ENCODE measurements around the gene AKR1C4.
"Not testable (repeated sequence)": the region's sequence is repeated elsewhere in the genome, so short reads cannot be mapped to it uniquely, and the experiment has no call there.

The AKR1C4 gene

DNA sequence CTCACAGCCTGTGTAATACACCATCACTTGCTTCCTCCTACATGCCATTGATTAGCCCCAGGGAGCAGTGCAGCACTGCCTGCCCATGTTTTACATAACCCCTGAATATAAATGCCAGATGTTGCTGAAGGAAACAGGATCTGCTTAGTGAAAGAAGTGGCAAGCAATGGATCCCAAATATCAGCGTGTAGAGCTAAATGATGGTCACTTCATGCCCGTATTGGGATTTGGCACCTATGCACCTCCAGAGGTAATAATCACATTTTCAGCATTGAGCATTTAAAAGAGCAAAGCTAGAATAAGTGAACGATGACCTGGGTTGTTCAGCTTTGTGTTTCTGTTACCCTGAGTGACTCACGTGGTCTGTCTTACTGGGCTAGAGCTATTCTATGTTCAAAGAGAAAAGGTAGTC lies at the start of gene AKR1C4:
AKR1C4 (plus strand) TSS at position 136 of the 412 bp plus-strand sequence; CDS start at position 167, 31 bp downstream.
- no peak for DNase-seq (ENCODE audit: low spot score)

DNA sequence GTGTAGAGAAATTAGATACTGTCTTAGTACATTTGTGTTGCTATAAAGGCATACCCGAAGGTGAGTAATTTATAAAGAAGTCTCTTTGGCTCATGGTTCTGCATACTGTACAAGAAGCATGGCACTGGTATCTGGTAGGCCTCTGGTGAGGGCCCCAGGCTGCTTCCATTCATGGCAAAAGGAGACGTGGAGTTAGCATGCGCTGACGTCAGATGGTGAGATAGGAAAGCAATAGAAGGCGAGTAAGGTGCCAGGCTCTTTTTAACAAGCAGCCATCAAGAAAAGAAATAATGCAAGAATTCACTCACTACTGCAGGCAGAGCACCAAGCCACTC lies 49.8 kb upstream of the AKR1C4 start:
- DNase-seq (ENCODE audit: low spot score): no peak

DNA sequence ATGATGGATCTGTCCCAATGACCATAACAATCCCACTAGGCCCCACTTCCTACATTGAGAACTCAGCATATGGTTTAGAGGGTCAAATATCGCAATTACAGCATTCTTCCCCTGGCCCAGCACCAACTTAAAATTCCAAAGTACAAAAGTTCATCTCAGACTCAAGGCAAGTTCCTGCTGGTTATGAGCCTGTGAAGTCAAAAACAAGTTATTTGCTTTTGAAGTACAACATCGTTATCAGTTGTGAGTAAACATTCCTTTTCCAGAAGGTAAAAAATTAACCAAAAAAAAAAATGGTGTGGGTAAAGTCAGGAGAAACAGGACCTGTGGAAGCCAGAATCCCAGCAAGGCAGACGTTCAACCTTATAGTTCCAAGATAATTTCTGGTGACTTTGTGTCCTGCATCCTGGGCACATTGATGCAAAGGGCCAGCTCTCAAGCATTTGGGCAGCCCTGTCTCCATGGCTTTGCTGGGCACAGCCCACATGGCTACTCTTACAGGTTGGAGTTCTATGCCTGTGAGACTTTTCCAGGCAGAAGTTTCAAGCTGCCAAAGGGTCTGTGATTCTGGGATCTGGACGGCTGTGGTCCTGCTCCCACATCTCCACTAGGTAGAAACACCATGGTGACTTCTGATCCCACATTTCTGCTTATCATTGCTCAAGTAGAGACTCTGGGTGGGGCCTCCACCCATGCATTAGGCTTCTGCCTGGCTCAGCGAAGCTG lies 49.2 kb upstream of the AKR1C4 start:
- no peak for DNase-seq (ENCODE audit: low spot score)

DNA sequence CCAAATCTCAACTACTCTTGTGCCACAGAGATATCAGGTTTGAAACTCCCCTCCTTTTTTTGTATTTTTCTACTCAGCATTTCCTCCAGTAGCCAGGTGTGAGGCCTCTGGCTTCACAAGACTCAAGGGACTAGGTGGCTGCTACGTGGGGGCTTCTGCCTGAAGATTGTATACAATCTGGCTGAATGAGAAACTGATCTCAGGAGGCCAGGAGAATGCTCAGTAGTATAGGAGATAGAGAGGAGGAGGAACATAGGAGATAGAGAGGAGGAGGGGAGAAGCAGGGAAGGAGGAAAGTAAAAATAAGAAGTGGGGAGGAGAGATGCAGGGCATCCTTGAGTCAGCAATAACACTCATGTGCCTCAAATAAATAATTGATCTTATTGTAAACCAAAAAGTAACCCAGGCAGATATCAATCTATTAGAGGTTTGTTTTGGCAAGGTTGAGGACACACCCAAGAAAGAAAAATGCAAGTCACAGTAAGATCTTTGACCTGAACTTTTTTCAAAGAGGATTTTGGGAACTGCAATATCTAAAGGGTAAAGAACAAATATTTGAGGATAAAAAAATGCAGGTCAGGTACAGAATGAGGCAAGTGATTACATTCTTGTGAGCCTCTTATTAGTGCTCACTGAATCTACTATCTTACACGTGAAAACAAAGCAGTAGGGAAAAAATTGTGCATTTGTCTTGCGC lies 48.5 kb upstream of the AKR1C4 start:
- DNase-seq (ENCODE audit: low spot score): no peak

DNA sequence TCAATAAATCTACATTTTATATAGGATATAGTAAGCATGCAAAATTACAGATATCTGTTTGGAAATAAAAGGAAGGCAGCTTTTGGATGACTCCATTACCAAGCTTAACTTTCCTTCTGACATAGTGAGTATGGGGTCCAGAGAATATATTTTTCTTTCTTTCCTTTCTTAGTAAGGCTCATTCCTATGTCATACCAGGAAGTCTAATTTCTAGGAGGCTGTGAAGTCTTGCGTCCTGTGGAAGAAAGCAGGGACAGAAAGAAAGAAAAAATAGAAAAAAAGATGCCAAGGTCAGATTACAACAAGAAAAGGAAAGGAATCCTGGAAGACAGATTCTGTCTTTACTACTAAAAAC lies 48.0 kb upstream of the AKR1C4 start:
- DNase-seq (ENCODE audit: low spot score): no peak

DNA sequence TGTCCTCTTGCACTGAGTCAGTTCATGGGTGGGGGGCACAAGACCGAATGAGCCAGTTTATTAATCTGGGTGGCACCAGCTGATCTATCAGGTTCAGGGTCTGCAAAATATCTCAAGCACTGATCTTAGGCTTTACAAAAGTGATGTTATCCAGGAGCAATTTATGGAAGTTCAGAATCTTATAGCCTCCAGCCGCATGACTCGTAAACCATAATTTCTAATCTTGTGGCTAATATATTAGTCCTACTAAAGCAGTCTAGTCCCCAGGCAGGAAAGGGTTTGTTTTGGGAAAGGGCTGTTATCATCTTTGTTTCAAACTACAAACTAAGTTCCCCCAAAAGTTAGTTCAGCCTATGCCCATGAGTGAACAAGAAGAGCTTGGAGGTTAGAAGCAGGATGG lies 45.6 kb upstream of the AKR1C4 start:
- no peak for DNase-seq (ENCODE audit: low spot score)

DNA sequence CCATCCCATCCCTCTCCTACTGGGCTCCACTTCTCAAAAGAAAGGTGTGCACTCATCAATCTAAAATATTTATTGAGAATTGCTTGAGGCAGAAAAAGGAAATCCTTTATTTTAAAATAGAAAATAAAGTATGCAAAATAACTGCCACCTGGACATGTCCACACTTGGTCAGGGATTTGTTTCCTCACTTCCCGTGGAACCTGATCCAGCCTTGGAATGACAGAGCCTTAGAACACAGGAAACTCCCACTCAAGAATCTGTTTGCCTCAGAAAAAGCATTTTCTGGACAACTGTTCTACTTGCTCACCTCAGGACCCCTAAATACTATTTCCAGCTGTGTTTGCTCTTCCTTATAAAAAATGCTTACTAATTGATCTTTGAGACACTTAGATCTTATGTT lies 40.7 kb upstream of the AKR1C4 start:
- no peak for DNase-seq (ENCODE audit: low spot score)

DNA sequence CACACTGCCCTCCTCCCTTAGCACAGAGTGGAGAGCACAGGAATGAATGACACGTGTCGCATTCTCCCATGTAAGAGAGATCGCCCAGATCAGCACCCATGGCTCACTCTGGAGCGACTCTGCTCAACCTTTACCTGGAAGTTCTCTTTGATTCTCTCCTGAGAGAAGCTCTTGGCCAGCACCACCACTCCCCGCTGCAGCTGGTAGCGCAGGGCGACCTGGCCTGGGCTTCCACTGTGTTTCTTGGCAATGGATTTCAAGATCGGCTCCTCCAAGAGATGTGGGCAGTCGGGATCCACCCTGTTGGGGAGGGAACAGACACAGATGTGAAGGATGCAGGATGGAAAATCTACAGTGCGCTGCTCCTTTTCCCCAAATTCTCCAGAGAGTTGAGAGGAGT lies 39.1 kb upstream of the AKR1C4 start:
- DNase-seq (ENCODE audit: low spot score): no peak

DNA sequence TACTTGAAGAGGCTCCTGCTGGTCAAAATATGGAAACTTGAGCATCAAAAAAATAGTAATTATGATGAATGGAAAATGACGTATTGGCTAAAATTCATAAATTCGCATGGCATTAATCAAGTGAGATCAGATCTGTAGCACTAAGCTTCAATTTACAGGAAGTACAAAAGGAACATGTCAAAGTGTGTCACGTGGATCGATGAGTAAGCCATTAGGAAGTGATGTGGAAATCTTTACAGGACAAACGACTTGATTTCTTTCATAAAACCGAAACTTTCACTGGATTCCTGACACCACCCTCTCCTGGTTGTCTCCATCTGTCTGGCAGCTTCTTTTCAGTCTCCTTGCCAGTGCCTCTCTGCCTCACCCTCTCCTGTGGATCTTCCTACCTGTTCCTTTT lies 37.5 kb upstream of the AKR1C4 start:
- no peak for DNase-seq (ENCODE audit: low spot score)

DNA sequence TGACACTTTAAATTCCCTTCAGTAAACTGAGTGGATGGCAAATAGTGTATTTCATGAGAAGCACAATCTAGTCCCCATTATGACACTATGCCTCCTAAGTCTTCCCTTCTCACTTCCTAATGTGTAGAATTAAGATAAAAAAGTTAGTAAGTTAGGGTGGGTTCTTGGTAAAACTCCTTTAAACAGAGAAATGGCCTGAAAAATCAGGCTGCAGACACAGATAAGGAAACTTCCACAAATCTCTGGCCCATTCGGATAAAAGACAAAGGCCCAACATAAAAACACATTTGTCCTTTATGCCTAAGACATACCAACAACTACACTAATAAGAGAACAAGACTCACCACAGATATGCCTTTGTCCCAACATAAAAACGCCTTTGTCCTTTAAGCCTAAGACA lies 33.1 kb upstream of the AKR1C4 start:
- DNase-seq (ENCODE audit: low spot score): no peak

DNA sequence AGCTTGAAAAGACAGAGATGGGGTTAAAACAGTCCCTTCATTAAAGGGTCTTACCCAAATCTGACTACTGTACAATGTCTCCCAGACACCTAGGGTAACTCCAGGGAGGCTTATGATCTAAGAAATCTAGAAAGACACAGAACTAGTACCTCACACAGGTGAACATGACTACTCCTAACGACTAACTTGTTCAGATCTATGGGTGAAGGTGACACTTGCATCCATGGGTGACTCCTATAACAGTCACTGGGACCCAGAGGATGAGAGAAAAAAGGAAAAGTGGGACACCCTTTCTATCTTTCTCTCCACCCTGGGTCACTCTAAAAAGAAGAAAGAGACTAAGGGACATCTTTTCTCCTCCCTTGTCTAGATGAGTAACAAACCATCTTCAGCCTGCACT lies 30.9 kb upstream of the AKR1C4 start:
- DNase-seq (ENCODE audit: low spot score): no peak

DNA sequence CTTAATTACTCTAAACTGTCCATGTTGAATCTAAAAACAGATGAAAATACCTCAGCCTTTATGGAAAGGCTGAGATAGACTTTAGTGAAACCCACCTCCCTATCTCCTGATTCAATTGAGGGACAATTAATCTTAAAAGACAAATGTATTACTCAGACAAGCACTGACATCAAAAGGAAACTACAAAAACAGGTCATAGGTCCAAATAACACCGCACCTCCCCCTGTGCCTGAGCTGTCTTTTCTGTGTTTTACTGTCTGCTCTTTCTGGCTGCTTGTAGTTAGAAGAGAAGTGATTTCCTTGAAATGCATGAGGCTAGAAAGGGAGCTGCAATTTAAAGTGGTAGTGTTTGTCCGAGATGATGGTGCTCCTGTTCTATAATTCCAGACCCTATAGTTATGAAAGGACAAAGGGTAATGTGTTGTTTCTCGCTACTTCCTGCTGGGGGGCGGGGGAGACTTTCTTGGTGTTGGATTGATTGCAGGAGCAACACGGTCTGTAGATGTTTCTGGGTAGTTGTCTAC lies 27.7 kb upstream of the AKR1C4 start:
- DNase-seq (ENCODE audit: low spot score): no peak

DNA sequence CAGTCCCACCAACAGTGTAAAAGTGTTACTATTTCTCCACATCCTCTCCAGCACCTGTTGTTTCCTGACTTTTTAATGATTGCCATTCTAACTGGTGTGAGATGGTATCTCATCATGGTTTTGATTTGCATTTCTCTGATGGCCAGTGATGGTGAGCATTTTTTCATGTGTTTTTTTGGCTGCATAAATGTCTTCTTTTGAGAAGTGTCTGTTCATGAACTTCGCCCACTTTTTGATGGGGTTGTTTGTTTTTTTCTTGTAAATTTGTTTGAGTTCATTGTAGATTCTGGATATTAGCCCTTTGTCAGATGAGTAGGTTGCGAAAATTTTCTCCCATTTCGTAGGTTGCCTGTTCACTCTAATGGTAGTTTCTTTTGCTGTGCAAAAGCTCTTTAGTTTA lies 21.1 kb upstream of the AKR1C4 start:
- not testable (repeated sequence) for DNase-seq (ENCODE audit: low spot score)

DNA sequence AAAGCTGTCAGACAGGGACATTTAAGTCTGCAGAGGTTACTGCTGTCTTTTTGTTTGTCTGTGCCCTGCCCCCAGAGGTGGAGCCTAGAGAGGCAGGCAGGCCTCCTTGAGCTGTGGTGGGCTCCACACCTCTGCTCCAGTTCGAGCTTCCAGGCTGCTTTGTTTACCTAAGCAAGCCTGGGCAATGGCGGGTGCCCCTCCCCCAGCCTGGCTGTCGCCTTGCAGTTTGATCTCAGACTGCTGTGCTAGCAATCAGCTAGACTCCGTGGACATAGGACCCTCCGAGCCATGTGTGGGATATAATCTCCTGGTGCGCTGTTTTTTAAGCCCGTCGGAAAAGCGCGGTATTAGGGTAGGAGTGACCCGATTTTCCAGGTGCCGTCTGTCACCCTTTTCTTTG lies 16.1 kb upstream of the AKR1C4 start:
- not testable (repeated sequence) for DNase-seq (ENCODE audit: low spot score)

DNA sequence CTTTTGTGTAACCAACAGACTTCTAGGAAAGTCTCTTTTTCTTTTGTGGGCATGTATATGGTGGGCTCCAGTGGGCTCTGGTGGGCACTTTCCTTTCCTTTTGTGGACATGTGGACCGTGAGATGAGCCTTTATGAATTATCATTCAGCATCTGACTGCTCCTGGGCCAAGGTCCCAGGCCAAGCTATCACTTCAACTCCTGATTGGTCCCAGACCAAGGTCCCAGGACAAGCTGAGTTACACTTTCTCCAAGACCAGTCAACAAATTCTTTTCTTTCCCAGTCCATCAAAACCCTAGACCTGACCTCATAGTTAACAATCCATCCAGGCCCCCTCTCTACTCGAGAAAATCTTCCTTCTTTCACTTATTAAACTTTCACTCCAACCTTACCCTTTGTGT lies 12.7 kb upstream of the AKR1C4 start:
- no peak for DNase-seq (ENCODE audit: low spot score)

DNA sequence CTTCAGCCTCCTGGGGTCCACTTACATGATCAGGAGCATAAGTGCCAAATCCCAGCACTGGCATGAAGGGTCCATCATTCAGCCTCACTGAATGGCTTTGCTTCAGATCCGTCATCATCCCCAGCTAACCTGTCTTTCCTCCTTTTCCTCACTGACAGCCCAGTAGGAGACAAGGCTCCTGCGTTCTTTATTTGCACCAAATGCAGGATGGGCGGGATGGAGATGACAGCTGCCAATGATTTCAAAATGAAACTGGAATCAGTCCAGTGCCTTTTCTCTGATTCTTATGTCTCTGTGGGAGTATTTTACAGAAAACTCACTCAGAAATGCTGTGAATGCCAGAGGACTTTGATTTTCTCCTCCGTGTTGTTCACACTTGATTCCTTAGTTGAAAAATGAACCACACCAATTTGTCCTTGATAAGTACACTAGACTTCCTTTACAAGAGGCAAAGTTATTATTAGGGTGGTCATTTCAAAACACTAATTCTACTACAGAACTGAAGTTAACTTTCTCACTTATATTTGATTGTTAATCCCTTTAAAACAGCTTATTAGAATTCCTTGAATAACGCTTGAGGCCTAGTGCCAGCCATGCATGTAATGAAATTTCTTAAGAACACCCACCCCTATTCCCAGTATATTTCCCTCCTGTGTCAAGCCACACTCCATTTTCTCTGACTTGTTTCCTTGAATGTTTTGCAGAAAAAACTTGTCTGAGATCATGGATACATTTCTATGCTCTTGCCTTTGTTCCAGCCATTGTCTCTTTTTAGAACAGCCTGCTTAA lies 11.5 kb upstream of the AKR1C4 start, which contains the start of gene AKR1C8:
AKR1C8 (minus strand) TSS at position 164 of the 789 bp plus-strand sequence; CDS start at position 118, 46 bp downstream.
- DNase-seq (ENCODE audit: low spot score): no peak

DNA sequence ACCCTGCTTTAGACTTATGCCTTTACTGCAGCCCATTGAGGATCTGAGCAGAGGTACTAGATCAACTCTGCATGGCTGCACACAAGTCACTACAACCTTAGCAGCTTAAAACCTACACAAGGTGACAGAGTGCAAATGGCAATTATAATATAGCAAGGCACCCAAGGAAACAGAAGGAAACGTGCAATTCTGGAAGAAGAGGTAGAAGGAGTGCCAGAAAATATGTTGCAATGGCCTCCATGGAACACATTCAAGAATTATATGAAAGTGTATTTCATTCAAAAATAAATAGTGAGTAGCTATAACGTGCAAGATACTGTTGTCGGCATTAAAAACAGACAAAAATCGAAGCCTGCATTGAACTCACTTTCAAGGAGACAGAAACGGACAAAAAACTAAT lies 8.8 kb upstream of the AKR1C4 start:
- DNase-seq (ENCODE audit: low spot score): no peak

DNA sequence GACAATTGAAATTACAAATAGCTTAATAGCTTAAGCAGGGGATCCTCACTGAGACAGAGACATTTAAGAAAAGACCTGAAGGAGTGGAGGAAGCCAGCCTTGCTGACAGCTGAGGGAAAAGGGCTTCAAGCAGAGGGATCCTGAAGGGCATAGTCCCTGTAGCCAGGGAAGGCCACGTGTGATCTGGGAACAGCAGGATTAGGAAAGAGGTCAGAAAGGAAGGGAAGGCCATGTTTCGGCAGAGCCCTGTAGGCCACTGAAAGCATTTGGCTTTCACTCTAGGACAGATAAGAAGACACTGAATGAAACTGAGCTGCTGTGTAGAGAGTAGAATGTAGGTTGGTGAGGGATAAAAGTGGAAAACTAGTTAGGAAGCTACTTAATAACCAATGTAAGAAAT lies 8.3 kb upstream of the AKR1C4 start:
- DNase-seq (ENCODE audit: low spot score): no peak

DNA sequence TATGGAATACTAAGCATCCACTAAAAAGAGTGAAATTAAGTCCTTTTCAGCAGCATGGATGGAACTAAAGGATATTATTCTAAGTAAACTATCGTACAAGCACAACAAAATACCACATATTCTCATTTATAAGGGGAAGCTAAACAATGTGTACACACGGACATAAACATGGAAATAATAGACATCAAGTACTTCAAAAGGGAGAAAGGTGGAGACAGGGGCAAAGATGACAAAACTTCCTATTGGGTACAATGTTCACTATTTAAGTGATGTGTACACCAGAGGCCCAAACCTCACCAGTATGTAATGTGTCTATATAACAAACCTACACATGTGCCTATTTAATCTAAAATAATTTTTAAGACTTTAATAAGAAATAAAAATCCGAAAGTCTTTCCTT lies 2.2 kb upstream of the AKR1C4 start:
- no peak for DNase-seq (ENCODE audit: low spot score)

DNA sequence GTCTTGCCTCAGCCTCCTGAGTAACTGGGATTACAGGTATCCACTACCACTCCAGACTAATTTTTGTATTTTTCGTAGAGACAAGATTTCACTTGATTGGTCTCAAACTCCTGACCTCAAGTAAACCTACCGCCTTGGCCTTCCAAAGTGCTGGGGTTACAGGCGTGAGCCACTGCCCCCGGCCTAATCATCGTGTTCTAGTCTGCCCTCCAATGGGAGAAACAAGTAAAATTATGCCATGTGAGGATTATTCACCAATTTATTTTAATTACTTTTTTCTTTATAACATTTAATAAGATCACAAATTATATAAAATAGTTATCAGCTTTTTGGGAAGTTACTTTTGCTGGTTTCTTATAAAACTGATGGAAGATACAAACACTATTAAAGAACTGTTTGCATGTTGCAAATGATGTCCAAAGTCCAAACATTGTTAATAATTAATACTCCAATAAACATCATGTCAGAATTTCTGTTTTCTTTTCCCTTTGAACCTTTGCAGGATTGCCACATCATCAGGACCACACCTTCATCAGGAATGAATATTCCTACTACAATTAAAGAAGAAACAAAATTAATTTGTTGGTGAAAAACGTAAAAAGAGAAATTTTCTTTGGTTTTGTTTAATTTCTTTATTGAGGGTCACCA lies 786 bp upstream of the AKR1C4 start:
- no peak for DNase-seq (ENCODE audit: low spot score)

DNA sequence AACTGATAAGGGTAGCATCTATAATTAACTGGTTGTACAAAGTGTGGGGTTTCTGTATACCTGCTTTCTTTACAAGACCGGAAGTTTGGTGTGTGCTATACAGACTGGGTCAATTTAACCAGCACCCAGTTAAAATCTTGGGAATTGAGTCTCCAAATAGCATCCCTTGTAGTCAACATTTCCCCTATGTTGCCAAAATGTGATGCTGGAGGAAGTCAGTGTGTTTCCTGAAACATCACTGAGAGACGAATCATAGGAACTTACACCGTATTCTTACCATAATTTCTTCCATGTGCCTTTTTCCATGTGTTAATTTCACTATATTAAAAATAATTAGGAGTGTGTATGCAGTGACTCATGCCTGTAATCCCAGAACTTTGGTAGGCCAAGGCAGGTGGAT lies 1.7 kb downstream of the AKR1C4 start:
- no peak for DNase-seq (ENCODE audit: low spot score)

DNA sequence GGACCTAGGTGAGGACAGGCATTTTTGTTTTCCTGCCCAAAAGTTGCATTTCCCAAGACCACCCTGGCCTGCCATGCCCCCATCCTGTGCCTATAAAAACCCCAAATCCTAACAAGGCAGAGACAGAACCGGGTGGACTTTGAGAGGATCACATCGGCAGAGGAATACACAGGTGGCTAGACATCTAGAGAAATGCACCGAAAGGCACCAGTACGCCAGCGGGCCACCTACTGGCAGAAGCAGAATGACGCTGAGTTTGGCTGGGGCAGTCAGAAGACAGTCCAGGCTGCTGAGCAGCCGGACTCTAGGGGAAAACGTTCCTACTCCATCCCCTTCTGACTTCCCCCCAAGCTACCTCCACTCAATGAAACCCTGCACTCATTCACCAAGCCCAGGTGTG lies 2.8 kb downstream of the AKR1C4 start:
- DNase-seq (ENCODE audit: low spot score): no peak

Measured in NAMALWA (cell line).